ENCODE data around the gene RCC1. TPM values are rescaled to one million over a fixed set of nuclear protein-coding genes. Genes with fewer than 3 reads are reported as not detected.
A peak's percentile ranks its signal among the peaks of the same experiment; 100 is the strongest.
"Not testable (repeated sequence)": the region's sequence is repeated elsewhere in the genome, so short reads cannot be mapped to it uniquely, and the experiment has no call there.

Gene RCC1
- total RNA-seq, 1 experiment from 2014 or later, result 20.1 TPM

DNA sequence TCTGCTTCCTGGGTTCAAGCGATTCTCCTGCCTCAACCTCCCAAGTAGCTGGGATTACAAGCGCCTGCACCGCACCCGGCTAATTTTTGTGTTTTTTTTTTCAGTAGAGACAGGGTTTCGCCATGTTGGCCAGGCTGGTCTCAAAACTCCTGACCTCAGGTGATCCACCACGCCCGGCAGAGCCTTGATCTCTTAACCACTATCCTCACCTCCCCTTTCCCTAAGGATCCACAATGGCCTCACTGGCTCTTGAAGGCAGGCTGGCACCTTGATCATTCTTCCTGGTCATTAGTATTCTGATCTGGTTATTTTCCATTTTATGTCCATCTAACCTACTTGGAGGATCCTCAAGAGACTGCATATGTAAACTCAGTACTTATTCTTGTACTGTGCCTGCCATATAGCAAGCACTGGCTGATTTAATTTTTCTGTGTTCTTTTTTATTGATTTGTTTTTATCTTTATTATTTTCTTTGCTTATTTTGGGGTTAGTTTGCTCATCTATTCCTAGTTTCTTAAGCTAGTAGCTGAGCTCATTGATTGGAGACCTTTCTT, 6.3 kb downstream of the RCC1 start:
- no peak for DNase-seq (ENCODE audit: low spot score)

- not testable (repeated sequence) for DNase-seq (ENCODE audit: low spot score)
Observed at GRCh38 chr1:28514445-28514933, 8.6 kb downstream of the RCC1 start.

GRCh38 chr1:28516518-28516956, 10.7 kb downstream of the RCC1 start:
- DNase-seq (ENCODE audit: low spot score), result no peak

- no peak for DNase-seq (ENCODE audit: low spot score)
Observed at GRCh38 chr1:28517649-28517999, 11.8 kb downstream of the RCC1 start.

GRCh38 chr1:28518000-28518744, 12.3 kb downstream of the RCC1 start:
- DNase-seq (ENCODE audit: low spot score), result peak; percentile 63

DNA sequence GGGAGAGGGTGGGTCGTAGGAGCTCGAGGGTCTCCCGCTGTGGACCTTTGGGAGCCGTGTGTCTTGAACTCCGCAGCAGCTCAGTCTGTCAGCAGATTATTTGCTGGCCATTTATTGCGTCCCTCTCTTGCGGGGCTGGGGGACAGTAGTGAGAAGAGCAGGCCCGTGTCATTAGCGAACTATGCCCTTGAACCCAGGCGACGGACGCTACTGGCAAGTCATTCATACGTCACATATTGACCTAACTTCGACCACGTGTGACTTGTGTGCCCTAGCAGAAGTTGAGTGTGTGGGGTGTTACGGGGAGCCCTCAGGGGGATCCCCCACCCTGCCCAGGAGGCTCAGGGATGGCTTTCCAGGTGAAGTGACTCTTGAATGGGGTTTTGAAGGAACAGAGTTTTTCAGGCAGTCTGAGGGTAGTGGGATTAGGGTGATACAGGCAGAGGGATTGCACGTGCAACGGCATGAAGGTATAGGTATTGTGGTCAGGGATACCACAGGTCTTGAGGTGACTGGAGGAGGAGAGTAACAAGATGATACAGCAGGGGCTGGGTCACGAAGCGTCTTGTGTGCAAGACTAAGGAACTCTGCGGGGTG, 13.0 kb downstream of the RCC1 start:
- no peak for DNase-seq (ENCODE audit: low spot score)

GRCh38 chr1:28519946-28520725, 14.3 kb downstream of the RCC1 start:
- DNase-seq (ENCODE audit: low spot score), result no peak

DNA sequence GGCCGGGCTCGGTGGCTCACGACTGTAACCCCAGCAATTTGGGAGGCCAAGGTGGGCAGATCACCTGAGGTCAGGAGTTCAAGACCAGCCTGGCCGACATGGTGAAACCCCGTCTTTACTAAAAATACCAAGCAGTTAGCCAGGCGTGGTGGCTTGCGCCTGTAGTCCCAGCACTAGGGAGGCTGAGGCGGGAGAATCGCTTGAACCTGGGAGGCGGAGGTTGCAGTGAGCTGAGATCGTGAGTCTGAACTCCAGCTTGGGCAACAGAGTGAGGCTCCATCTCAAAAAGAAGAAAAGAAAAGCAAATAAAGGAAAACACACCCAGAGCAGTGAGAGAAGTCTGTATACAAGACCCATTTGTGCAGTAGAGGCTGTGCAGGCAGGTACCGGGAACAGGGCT, 15.0 kb downstream of the RCC1 start:
- not testable (repeated sequence) for DNase-seq (ENCODE audit: low spot score)

DNA sequence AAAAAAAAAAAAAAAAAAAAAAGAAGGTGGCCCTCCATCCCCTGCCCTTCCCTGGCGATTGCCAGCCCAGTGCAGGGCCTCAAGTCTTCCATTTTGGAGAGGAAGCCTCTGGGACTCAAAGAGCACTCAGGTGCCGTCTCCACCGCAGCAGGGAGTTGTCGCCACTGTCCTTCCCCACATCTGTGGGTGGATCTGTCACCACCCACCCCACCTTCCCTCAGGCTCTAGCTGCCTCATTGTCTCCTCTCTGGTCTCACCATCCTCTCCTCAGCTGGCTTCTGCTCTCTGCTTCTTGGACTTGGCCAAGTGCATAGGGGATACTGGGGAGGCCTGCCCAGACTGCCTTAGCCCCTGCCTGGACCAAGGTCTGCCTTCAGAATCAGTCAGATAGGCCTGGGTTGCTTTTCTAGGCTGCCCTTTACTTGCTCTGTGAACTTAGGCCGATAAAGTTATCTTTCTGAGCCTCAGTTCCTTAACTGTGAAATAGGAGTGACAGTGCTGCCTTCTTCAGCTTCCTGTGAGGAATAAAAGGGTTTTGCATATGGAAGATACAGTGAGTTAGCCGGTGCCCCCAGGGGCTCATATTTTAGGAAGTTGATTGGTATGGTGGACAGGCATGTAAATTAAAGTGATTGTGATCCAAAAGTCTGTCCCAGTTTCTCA, 15.8 kb downstream of the RCC1 start:
- DNase-seq (ENCODE audit: low spot score), result no peak

DNA sequence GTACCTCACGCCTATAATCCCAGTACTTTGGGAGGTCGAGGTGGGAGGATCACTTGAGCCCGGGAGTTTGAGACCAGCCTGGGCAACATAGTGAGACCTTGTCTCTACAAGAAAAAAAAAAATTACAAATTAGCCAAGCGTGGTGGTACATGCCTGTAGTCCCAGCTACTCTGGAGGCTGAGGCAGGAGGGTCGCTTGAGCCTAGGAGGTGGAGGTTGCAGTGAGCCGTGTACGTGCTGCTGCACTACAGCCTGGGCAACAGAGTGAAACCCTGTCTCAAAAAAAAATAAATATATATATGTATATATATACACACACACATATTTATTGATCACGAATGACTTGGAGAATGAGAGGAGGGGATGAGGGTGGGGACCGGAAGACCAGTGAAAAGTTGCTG, 16.7 kb downstream of the RCC1 start:
- DNase-seq (ENCODE audit: low spot score), result not testable (repeated sequence)

- not testable (repeated sequence) for DNase-seq (ENCODE audit: low spot score)
Observed at GRCh38 chr1:28525002-28525642, 19.3 kb downstream of the RCC1 start.

DNA sequence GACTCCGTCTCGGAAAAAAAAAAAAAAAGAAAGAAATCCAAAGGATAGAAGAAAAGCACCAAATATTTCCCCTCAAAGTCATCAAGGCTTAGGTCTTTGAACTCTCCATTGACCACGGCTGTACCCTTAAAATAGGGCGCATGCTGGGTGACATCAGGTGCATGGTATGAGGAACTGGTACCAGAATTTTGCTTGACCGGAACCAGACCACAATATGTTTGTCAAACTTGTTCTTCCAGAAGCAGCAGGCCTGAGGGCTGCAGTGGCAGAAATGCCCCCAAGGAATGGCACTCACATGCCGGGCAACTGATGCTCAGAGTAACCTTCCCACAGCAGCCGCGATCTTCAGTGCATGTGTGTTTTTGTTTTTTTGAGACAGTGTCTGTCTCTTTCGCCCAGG, 21.0 kb downstream of the RCC1 start:
- no peak for DNase-seq (ENCODE audit: low spot score)

GRCh38 chr1:28530456-28530855, 24.6 kb downstream of the RCC1 start:
- DNase-seq (ENCODE audit: low spot score), result no peak

GRCh38 chr1:28534671-28535070, 28.8 kb downstream of the RCC1 start:
- DNase-seq (ENCODE audit: low spot score), result no peak

DNA sequence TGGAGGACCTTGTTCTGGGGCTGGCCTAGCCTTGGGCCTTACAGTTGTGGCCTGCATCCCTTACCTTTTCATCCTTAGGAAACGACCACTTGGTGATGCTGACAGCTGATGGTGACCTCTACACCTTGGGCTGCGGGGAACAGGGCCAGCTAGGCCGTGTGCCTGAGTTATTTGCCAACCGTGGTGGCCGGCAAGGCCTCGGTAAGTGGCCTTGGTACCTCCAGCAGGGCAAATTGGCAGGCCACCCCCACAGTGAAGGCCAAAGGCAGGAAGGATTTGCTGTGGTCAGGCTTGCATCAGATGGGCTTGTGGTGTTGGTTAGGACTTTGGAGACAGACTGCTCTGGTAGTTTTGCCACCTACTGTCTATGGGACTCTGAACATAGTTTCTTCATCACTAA, 29.3 kb downstream of the RCC1 start:
- DNase-seq (ENCODE audit: low spot score), result no peak

GRCh38 chr1:28537457-28538199, 31.8 kb downstream of the RCC1 start:
- DNase-seq (ENCODE audit: low spot score), result no peak

DNA sequence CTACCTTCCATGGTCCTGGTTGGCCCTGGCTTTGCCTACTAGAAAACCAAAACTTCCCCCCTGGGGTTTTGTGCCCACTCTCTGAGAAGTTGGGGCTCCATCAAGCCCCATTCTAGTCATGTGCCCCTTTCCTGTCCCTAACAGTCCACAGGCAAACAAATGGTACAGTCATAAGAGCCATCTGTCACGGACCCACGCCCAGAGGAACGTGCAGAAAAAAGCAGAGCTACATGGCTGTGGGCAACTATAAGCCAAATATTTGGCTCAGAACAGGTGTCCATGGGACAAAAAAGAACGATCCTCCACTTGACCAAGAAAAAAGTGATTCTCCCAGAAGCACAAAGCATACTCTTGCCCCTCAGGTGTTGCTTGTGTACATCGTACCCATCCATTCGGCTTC, 32.4 kb downstream of the RCC1 start:
- no peak for DNase-seq (ENCODE audit: low spot score)

- DNase-seq (ENCODE audit: low spot score), result no peak
Observed at GRCh38 chr1:28540651-28541050, 34.8 kb downstream of the RCC1 start.

DNA sequence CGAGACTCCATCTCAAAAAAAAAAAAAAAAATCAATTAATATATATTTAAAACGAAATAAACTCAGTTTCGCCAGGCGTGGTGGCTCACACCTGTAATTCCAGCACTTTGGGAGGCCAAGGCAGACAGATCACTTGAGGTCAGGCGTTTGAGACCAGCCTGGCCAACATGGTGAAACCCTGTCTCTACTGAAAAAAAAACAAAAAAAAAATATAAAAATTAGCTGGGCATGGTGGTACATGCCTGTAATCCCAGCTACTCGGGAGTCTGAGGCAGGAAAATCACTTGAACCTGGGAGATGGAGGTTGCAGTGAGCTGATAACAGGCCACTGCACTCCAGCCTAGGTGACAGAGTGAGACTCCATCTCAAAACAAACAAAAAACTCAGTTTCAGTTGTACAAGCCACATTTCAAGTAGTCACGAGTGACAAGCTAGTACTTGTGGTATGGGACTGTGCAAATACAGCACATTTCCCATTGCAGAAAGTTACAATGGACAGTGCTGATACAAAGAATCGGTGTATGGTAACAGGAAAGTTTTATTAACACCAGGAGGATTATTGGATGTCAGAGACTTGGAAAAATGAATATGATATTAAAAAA, 35.7 kb downstream of the RCC1 start:
- DNase-seq (ENCODE audit: low spot score), result not testable (repeated sequence)

DNA sequence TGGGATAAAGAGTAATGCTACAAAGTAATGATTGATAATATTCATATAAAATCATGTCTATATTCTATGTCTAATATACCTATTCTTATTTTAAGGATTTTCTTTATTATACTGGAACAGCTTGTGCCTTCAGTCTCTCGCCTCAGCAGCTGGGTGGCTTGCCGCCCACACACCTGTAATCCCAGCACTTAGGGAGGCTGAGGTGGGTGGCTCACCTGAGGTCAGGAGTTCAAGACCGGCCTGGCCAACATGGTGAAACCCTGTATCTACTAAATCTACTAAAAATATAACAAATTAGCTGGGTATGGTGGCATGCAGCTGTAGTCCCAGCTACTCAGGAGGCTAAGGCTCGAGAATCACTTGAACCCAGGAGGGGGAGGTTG, 39.4 kb downstream of the RCC1 start:
- no peak for DNase-seq (ENCODE audit: low spot score)

Measured in A172 (cell line).